NB4 (cell line): ENCODE measurements around the gene RGS13.
A peak's percentile ranks its signal among the peaks of the same experiment; 100 is the strongest.

Source experiments
- DNase-seq: peaks from one replicate; pipeline ENCODE4 v3.0.0; 2010; ENCODE audit warnings: low read depth
- H3K4me3 ChIP-seq: one replicate; pipeline ENCODE4 v1.5.1; 2011; ENCODE audit warnings: mild to moderate bottlenecking, low read depth, low read length, moderate library complexity
- MAX ChIP-seq: IDR thresholded peaks from 2 replicates; pipeline ENCODE4 v1.6.1; 2011; ENCODE audit warnings: low read depth, low read length
- MYC ChIP-seq: IDR thresholded peaks from 2 replicates; pipeline ENCODE4 v1.6.1; 2011; ENCODE audit warnings: low read depth, low read length
- POLR2A ChIP-seq: IDR thresholded peaks from 2 replicates; pipeline ENCODE4 v1.6.1; 2011; ENCODE audit warnings: mild to moderate bottlenecking; ENCODE audit not compliant: insufficient read length; ENCODE audit errors: extremely low read depth
- TF ChIP-seq, protein P1 (sequence below): IDR thresholded peaks from one replicate; pipeline ENCODE4 v1.5.1; 2012; ENCODE audit warnings: low read depth, low read length

RGS13 gene

DNA sequence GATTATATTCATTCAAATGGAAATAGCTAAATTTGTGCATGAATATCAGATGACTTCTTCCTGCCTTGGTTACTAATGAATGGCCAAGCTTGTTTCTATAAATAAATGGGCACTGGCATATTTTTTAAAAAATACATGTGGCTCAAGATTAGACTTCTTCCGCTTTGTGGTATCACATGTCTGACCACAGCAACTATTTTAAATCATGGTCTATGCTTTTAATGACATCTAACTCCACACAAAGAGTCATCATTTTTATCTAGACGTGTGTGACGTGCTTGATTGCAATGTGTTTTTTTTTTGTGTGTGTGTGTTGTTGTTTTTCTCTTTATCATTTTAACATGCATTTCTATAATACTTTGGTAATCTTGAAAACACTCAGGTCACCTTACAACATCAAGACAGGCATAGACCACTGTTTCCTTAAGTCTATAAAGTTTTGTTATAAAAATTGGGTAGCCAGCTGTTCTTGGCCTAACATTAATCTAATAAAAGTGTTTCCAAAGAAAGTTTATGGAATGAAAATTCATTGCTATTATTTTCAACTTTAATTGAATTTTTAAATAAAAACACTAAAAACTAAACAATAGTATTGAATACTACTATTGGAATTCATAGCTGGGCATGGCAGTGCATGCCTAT, 30.8 kb upstream of the RGS13 start:
- TF ChIP-seq MYC (peak; percentile 53), POLR2A (no peak), MAX (peak; percentile 81)
- H3K4me3 ChIP-seq: no peak overlapping the region
- peak; percentile 25 for DNase-seq

- DNase-seq: no peak
- H3K4me3 ChIP-seq: no peak overlapping the region
- TF ChIP-seq MAX: no peak
- TF ChIP-seq POLR2A: no peak
- TF ChIP-seq, protein P1, sequence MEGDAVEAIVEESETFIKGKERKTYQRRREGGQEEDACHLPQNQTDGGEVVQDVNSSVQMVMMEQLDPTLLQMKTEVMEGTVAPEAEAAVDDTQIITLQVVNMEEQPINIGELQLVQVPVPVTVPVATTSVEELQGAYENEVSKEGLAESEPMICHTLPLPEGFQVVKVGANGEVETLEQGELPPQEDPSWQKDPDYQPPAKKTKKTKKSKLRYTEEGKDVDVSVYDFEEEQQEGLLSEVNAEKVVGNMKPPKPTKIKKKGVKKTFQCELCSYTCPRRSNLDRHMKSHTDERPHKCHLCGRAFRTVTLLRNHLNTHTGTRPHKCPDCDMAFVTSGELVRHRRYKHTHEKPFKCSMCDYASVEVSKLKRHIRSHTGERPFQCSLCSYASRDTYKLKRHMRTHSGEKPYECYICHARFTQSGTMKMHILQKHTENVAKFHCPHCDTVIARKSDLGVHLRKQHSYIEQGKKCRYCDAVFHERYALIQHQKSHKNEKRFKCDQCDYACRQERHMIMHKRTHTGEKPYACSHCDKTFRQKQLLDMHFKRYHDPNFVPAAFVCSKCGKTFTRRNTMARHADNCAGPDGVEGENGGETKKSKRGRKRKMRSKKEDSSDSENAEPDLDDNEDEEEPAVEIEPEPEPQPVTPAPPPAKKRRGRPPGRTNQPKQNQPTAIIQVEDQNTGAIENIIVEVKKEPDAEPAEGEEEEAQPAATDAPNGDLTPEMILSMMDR: no peak
- TF ChIP-seq MYC: no peak
Observed at GRCh38 chr1:192608671-192609070, 27.3 kb upstream of the RGS13 start.

GRCh38 chr1:192609110-192610079, 26.6 kb upstream of the RGS13 start:
- TF ChIP-seq POLR2A: no peak
- TF ChIP-seq MYC: peak; percentile 81
- TF ChIP-seq, protein P1: no peak
- TF ChIP-seq MAX: peak; percentile 82
- DNase-seq: peak; percentile 90
- no peak overlapping the region for H3K4me3 ChIP-seq

DNA sequence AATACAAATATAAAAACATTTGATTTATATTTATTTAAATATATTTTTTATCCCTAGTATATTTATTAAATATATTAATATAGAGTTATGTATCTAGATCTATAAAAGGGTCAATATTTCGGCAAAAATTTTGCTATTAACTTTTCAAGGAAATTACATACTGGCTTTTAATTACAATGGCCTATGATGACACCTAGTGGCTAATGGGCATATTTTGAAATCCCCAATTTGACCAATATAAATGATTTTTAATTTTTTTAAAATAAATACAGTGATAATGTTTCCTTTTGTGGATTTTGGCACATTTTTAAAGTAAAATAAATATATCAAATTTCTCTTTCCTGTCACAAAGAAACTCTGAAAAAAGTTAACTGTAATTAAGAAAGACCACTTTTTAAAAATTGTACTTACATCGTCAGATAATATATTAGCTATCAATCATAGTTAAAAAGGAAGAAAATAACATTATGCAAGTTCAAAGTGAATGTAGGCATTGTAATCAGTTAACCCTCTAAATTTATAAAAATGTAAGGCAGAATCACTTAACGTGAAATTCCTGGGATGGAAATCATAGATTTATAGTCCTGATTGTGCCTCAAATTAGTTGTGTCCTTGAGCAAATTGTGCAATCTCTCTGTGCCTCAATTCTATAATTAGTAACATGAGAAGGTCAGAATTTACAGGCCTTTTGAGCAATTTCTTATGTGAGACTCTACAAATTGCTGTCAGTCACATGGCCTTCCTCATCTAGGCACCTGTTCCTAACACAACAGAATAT, 25.6 kb upstream of the RGS13 start:
- no peak overlapping the region for H3K4me3 ChIP-seq
- TF ChIP-seq MAX: peak; percentile 76
- TF ChIP-seq, protein P1: peak; percentile 14
- no peak for TF ChIP-seq MYC
- no peak for TF ChIP-seq POLR2A
- DNase-seq: peak; percentile 61

DNA sequence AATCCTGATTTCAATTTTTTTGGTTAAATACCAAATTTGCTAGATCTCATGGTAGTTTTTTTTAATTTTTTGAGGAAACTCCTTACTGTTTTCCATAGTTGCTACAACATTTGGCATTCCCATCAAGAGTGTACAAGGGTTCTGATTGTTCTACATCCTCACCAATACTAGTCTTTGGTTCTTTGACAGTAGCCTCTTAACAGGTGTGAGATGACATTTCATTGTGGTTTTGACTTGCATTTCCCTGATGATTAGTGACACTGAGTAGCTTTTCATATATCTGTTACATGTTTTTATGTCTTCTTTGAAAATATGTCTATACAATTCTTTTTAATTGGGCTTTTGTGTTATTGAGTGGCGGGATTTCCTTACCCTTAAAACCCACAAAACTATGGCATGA, 20.9 kb upstream of the RGS13 start:
- no peak for DNase-seq
- TF ChIP-seq MAX (no peak), MYC (no peak), POLR2A (no peak)
- TF ChIP-seq, protein P1: no peak

More for the DNA sequence above, 20.9 kb upstream of the RGS13 start:
- H3K4me3 ChIP-seq: no peak overlapping the region
